IMR-90 (cell line): Measurements from ENCODE around the gene CCT3. TPM values are rescaled to one million over a fixed set of nuclear protein-coding genes. Genes with fewer than 3 reads are reported as not detected.

Source experiments
- ATAC-seq: fragments of 200-7000 bp; cut with Tn5 transposase; 2 replicates; pipeline ENCODE4 v1.9.1; 2020; ENCODE audit warnings: low read depth, mild to moderate bottlenecking, moderate library complexity
- BruUV-seq: library from RNA; stranded (reverse); fragments of 400-500 nt; replicated peaks from 2 replicates; lab custom pipeline; 2021; lab: Mats Ljungman, UMichigan
- CTCF ChIA-PET: fragments of 300-600 bp; formaldehyde crosslinking; extraction: SDS; loops from one replicate; lab custom pipeline; 2021; ENCODE audit warnings: antibody characterized with exemption; lab: Yijun Ruan, JAX
- POLR2A ChIA-PET: fragments of 300-600 bp; sonication (Branson Sonifier 250); formaldehyde crosslinking; loops from one replicate; lab custom pipeline; 2022; ENCODE audit warnings: antibody characterized with exemption; ENCODE audit not compliant: unreplicated experiment; lab: Charles Lee
- DNase-seq: peaks from one replicate; pipeline ENCODE4 v3.0.0; 2013
- H2AFZ ChIP-seq: replicated peaks from 2 replicates; pipeline ENCODE3; 2013; ENCODE audit warnings: low read length, mild to moderate bottlenecking; ENCODE audit not compliant: poor library complexity
- H2AK5ac ChIP-seq: 2 replicates; pipeline ENCODE4 v1.6.1; 2013; ENCODE audit warnings: low read depth, low read length, inconsistent platforms
- H2AK9ac ChIP-seq: replicated peaks from 2 replicates; pipeline ENCODE3; 2013; ENCODE audit warnings: mild to moderate bottlenecking, low read depth, low read length, moderate library complexity; ENCODE audit not compliant: poor library complexity
- H2BK120ac ChIP-seq: 2 replicates; pipeline ENCODE4 v1.6.1; 2013; ENCODE audit warnings: low read depth, low read length, inconsistent platforms
- H2BK15ac ChIP-seq: 3 replicates; pipeline ENCODE4 v1.6.1; 2013; ENCODE audit warnings: low read depth, low read length, inconsistent platforms
- H2BK20ac ChIP-seq: 2 replicates; pipeline ENCODE4 v1.6.1; 2013; ENCODE audit warnings: low read depth, mild to moderate bottlenecking, inconsistent platforms, low read length, moderate library complexity
- H2BK5ac ChIP-seq: 2 replicates; pipeline ENCODE4 v1.6.1; 2013; ENCODE audit warnings: mild to moderate bottlenecking, low read depth, low read length, inconsistent platforms; ENCODE audit not compliant: poor library complexity, severe bottlenecking
- H3K14ac ChIP-seq: replicated peaks from 2 replicates; pipeline ENCODE4 v1.6.1; 2013; ENCODE audit warnings: low read depth, low read length, inconsistent platforms
- H3K18ac ChIP-seq: 2 replicates; pipeline ENCODE4 v1.6.1; 2013; ENCODE audit warnings: low read depth, low read length, control low read depth
- H3K23ac ChIP-seq: 2 replicates; pipeline ENCODE4 v1.6.1; 2013; ENCODE audit warnings: low read depth, low read length, inconsistent platforms
- H3K27ac ChIP-seq: 2 replicates; pipeline ENCODE4 v1.5.1; 2013; ENCODE audit warnings: mild to moderate bottlenecking, control low read depth, low read length; ENCODE audit not compliant: insufficient read depth
- H3K27me3 ChIP-seq: 2 replicates; pipeline ENCODE4 v1.6.1; 2013; ENCODE audit warnings: low read length; ENCODE audit not compliant: control insufficient read depth, insufficient read depth
- H3K36me3 ChIP-seq: 2 replicates; pipeline ENCODE4 v1.6.1; 2013; ENCODE audit warnings: low read length, mixed read lengths; ENCODE audit not compliant: control insufficient read depth, insufficient read depth
- H3K4ac ChIP-seq: 2 replicates; pipeline ENCODE4 v1.6.1; 2013; ENCODE audit warnings: low read depth, low read length, inconsistent platforms
- H3K4me1 ChIP-seq: 2 replicates; pipeline ENCODE4 v1.6.1; 2013; ENCODE audit warnings: low read length, mixed read lengths; ENCODE audit not compliant: control insufficient read depth, insufficient read depth
- H3K4me2 ChIP-seq: 2 replicates; pipeline ENCODE4 v1.6.1; 2013; ENCODE audit warnings: low read depth, mild to moderate bottlenecking, control low read depth, low read length, moderate library complexity
- H3K4me3 ChIP-seq: 2 replicates; pipeline ENCODE4 v1.5.1; 2013; ENCODE audit warnings: low read depth, mild to moderate bottlenecking, control low read depth, low read length, moderate library complexity; ENCODE audit not compliant: insufficient read depth
- H3K56ac ChIP-seq: 2 replicates; pipeline ENCODE4 v1.6.1; 2013; ENCODE audit warnings: low read length, inconsistent platforms; ENCODE audit not compliant: insufficient read depth; ENCODE audit errors: extremely low read depth
- H3K79me1 ChIP-seq, 2 experiments: 2 replicates each; pipeline ENCODE4 v1.6.1; 2013; ENCODE audit warnings: low read length in 2 of 2, inconsistent platforms in 1 of 2, low read depth in 1 of 2
- H3K9ac ChIP-seq: 2 replicates; pipeline ENCODE4 v1.6.1; 2013; ENCODE audit warnings: low read depth, low read length, control low read depth
- H3K9me1 ChIP-seq: 2 replicates; pipeline ENCODE4 v1.6.1; 2013; ENCODE audit warnings: low read length, inconsistent platforms; ENCODE audit not compliant: insufficient read depth
- H3K9me3 ChIP-seq: 2 replicates; pipeline ENCODE4 v1.6.1; 2013; ENCODE audit warnings: low read length; ENCODE audit not compliant: control insufficient read depth, insufficient read depth
- H4K20me1 ChIP-seq: 2 replicates; pipeline ENCODE4 v1.6.1; 2013; ENCODE audit warnings: low read length, inconsistent platforms; ENCODE audit not compliant: insufficient read depth
- H4K5ac ChIP-seq: 2 replicates; pipeline ENCODE4 v1.6.1; 2013; ENCODE audit warnings: mild to moderate bottlenecking, low read depth, low read length, control low read depth
- H4K8ac ChIP-seq, 2 experiments: 2 replicates each; pipeline ENCODE4 v1.6.1; 2013; ENCODE audit warnings: low read depth in 2 of 2, low read length in 2 of 2, control low read depth in 1 of 2, inconsistent platforms in 1 of 2
- H4K91ac ChIP-seq: 2 replicates; pipeline ENCODE4 v1.6.1; 2013; ENCODE audit warnings: low read depth, low read length, inconsistent platforms; ENCODE audit not compliant: insufficient read depth
- CHD1 ChIP-seq: IDR thresholded peaks from 2 replicates; pipeline ENCODE4 v1.6.1; 2012; ENCODE audit warnings: low read depth, low read length, improper control_type of control experiment
- POLR2A ChIP-seq: IDR thresholded peaks from 2 replicates; pipeline ENCODE4 v1.6.1; 2012; ENCODE audit warnings: mild to moderate bottlenecking, low read depth, low read length
- RCOR1 ChIP-seq: IDR thresholded peaks from 2 replicates; pipeline ENCODE4 v1.6.1; 2012; ENCODE audit warnings: mild to moderate bottlenecking, low read length, improper control_type of control experiment; ENCODE audit not compliant: insufficient replicate concordance
- RFX5 ChIP-seq: IDR thresholded peaks from 2 replicates; pipeline ENCODE4 v1.8.0; 2012; ENCODE audit warnings: low read depth, mild to moderate bottlenecking, low read length, moderate library complexity
- SMC3 ChIP-seq: fragments of 150-350 bp; IDR thresholded peaks from 2 replicates; pipeline ENCODE4 v1.6.1; 2016; ENCODE audit warnings: low read depth, mild to moderate bottlenecking, antibody characterized with exemption, low read length, moderate library complexity
- WGBS, 2 experiments: methylation state at CpG; one replicate each; pipeline versions ENCODE4 v1.1.5 to v1.1.7; 2013; ENCODE audit warnings: missing lambda C conversion rate in 2 of 2; ENCODE audit not compliant: insufficient read length in 1 of 2; ENCODE audit errors: extremely low coverage in 2 of 2; 5-methylcytosine and 5-hydroxymethylcytosine counted together
- dilution Hi-C: fragments of 300-500 bp; cut with HindIII; formaldehyde crosslinking; loops from one replicate; pipeline ENCODE4 v1.14.3; 2018; ENCODE audit warnings: low sequenced_read_pairs; ENCODE audit not compliant: unreplicated experiment
- in situ Hi-C: fragments of 300-500 bp; cut with MboI; formaldehyde crosslinking; loops from 3 replicates; pipeline ENCODE4 v1.14.3; 2019; ENCODE audit warnings: low sequenced_read_pairs, inconsistent platforms, mixed read lengths
- intact Hi-C: fragments of 100-400 bp; cut with micrococcal nuclease; formaldehyde crosslinking; loops from 2 replicates; pipeline ENCODE4 v1.10.0; 2022
- polyA plus RNA-seq, 3 experiments: library from polyadenylated mRNA; depleted of rRNA; stranded (reverse); fragments of >200 nt; gene quantifications; 2 replicates each; pipeline ENCODE4 v1.2.3, GENCODE V29; 2012; ENCODE audit warnings: low replicate concordance in 1 of 3
- total RNA-seq: library from RNA; depleted of rRNA; stranded (reverse); fragments of >200 nt; gene quantifications from 2 replicates; pipeline ENCODE4 v1.2.3, GENCODE V29; 2012

The CCT3 gene
- total and polyA plus RNA-seq, 2 of the 4 experiments (the other 2 are of a cell fraction) = 313 to 595 TPM

DNA sequence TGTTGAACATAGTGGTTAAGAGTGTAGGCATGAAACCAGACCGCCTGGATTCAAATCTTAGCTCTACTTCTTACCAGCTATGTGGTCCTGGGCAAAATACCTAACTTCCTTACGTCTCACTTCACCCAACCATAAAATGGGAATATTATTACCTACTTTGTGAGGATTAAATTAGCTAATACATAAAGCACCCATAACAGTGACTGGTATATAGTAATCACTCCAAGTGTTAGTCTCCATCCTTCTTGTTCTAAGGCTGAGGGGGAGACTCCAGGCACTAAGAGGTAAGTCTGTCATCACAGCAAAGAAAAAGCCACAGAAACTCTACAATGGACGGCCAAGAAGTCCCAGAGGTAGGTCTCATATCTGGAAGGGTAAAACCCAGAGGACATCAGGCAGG, 58.3 kb downstream of the CCT3 start:
- Histone ChIP-seq H4K5ac (no peak overlapping the region), H2BK5ac (no peak overlapping the region), H3K4me3 (no peak overlapping the region), H4K20me1 (peaks cover 32% of the 10 kb centered on the region), H2BK20ac (no peak overlapping the region), H2AFZ (no peak overlapping the region), H3K14ac (no peak overlapping the region), H3K23ac (no peak overlapping the region), H4K91ac (no peak overlapping the region), H3K4ac (no peak overlapping the region), H4K8ac (no peak overlapping the region), H2BK15ac (no peak overlapping the region), H3K79me1 (peaks cover 45 to 70% of the 10 kb centered on the region in 2 experiments), H3K4me1 (peaks cover 11% of the 10 kb centered on the region), H3K4me2 (no peak overlapping the region), H3K9me3 (no peaks in the 10 kb centered on the region), H2AK5ac (no peak overlapping the region), H3K9ac (no peak overlapping the region), H3K27me3 (no peaks in the 10 kb centered on the region), H3K18ac (no peak overlapping the region), H3K56ac (no peak overlapping the region), H2AK9ac (no peak overlapping the region), H2BK120ac (no peak overlapping the region), H3K9me1 (peaks cover 7% of the 10 kb centered on the region), H3K27ac (no peak overlapping the region), H3K36me3 (peaks cover 20% of the 10 kb centered on the region)
- ChIA-PET CTCF (no interaction called here), POLR2A (no interaction called here)
- no peak for TF ChIP-seq CHD1
- TF ChIP-seq POLR2A = no peak
- no peak for TF ChIP-seq SMC3
- TF ChIP-seq RFX5 = no peak
- TF ChIP-seq RCOR1 = no peak
- no TSS peak for BruUV-seq
- in situ Hi-C loops (no loop called here), dilution Hi-C loops (no loop called here), intact Hi-C loops (loop anchor here (1.0 kb wide), 1 partner anchor 35 kb away; no protein-coding TSS in a partner anchor)
- WGBS, 2 experiments = 83% methylated on average over 1 of the region's 3 CpGs; no CpG with 5 or more reads in 1 of the 2 experiments
- ATAC-seq (no peak), DNase-seq (no peak)
